NCI-H2227 (cell line): ENCODE results near the gene SDCCAG8.

ENCODE experiments used
- DNase-seq: peaks from one replicate; lab custom pipeline; 2025; ENCODE audit not compliant: unreplicated experiment; lab: John Stamatoyannopoulos, UW

Gene SDCCAG8

GRCh38 chr1:243253926-243254232, 2.0 kb upstream of the SDCCAG8 start:
- peak; percentile 46 for DNase-seq

DNA sequence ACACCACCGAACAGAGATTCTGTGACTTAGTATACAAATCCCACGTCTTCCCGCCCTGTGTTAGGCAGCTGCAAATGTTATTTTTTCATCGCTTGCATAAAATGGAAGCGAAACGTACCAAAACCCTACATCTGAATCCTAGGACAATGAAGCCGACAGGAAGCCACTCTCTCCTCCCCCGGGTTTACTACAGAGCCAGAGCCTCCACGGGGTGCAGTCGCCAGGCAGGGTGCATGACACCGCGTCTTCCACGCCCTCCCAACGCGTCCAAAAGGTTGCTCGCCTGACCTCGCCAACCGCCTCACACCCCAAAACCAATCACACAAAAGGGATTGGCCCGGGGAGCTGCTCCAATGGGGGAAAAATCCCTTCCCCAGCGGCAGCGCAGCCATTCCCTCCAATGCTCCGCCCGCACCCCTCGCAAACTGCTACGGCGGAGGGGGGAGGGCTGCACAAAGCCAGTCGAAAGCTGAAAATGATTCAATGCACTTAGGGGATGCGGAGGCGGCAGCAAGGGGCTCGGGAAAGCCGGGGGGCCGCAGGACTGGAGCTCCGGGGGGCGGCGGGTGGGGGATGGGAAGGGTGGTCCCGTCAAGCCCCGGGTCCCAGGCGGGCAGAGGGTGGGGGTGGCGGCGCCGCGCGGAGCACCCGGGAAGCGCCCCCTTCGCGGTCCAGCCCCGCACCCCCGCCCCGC, 1.5 kb upstream of the SDCCAG8 start:
- DNase-seq, result peak; percentile 69

DNA sequence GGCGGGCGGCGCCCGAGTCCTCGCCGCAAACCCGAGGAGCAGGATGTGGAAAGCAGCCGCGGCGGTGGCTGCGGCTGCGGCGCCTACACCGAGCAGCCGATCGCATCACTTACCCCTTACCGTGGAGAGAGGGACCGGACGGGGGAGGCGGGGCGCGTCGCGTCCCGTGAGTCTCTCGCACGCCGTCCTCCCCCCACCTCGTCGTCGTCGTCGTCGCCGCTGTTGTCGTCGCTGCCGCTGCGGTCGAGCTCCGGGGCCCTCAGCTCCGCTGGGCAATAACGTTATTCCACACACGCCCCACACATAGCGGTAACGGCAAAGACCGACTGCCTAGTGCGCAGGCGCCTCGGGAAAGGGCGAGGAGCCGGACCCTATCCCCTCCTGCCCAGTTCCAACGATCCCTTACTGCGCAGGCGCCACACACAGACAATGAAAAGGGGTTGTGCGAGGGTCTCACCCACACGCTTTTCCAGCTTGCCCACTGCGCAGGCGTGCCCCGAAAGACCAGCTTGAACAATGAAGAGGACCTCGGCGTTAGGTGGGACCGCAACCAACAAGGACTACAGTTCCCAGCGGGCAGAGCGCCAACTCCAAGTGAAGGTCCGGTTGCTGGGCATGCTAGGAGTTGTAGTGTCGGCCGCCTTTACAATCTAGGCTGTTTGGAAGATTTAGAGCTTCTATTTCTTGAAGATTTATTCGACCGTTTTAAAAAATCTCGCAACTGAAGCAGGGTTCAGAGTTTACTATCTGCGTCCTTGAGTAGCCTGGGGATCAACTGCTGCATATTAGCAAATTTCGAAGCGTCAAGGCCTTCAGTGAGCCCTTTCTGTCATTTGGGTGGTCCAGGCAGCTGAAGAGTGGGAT, 682 bp upstream of the SDCCAG8 start, which contains the start of gene CEP170:
CEP170 (minus strand) TSS at position 355 of the 864 bp plus-strand sequence. CDS start 30,001 bp downstream, outside the sequence.
- peak; percentile 99 for DNase-seq

GRCh38 chr1:243256590-243256989, 749 bp downstream of the SDCCAG8 start:
- no peak for DNase-seq

DNA sequence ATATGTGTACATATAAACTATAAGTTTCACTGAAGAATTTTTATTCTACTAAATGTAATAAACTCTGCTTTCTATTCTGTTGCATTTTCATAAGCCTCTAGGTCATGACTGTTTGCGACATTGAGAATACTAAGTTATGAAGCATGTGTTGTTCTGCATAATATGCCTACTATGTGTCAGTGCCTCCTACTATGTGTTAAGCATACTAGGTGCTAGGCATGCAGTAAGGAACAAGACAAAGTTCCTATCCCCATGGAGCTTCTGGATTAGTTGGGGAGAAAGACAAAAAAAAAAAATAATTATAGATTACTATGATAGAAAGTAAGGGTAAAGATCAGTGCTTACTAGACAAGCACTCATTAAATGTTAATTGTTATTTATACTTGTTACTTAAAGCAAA, 1.3 kb downstream of the SDCCAG8 start:
- no peak for DNase-seq

DNA sequence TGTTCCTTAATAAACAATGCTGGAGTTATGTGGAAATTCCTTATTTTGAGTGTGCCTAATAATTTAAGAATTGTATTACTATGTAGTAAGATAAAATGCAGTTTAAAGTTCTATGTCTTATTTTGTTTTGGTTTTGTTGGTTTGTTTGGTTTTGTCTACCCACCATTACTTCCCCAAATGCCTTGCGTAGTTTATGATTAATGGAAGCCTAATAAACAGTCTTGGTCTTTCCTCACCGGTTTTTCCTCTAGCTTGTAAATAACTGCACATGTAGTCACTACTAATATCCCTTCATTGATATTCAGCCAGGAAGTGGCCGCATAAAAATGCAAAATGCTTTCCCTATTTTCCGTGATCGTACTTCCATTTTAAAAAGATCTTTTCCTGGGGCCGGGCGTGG, 2.9 kb downstream of the SDCCAG8 start:
- DNase-seq, result no peak

DNA sequence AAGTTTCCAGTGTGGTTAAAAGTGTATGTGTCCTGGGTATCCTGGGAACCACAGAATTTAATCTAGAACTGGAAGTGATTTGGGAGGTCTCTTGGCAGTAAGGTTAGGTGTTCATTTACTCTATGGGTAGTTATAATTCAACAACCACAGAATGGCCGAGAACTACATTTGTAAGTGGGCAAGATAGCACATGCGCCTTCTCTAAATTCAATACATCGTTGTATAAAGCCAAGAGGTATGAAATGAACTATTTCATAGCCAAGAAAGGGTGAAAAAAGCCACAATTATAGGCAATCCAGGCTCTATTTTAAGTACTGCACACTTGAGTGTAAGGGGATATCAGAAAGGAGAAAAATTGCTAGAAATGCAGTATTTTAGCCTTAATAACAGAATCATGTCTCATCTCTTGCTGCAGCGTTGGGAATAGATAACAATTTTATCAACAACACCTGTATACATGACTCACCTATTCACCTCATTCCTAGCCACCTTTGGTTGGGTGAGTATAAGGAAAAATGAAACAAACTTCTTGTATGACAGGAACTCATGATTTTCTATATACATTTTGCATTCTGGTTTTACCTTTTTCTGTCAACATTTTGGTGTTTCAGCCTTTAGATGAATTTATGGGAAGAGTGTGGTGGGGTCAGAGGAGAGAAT, 4.5 kb downstream of the SDCCAG8 start:
- no peak for DNase-seq

- no peak for DNase-seq
Measured at GRCh38 chr1:243261390-243261789, 5.5 kb downstream of the SDCCAG8 start.

DNA sequence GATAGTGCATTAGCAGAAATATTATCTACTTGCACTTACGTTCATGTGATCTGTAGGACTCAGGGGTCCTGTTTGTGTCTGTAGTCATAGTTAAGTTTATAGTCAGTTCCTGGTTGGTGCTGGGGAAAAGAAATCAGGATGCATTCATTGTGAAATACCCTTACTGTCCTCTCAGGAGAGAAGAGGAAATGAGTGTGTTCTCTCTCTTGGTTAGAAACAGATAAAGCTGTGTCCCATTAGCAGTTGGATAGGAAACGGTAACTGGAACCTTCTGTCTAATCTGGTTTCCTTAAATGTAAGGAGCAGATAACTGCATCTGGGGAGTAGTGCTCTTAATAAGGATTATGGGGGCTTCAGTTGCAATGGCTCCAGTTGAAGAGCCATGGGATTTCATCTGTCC, 8.9 kb downstream of the SDCCAG8 start:
- peak; percentile 8 for DNase-seq

GRCh38 chr1:243266231-243266630, 10.4 kb downstream of the SDCCAG8 start:
- DNase-seq, result no peak

- DNase-seq, result no peak
Measured at GRCh38 chr1:243267471-243267880, 11.6 kb downstream of the SDCCAG8 start.

- no peak for DNase-seq
Measured at GRCh38 chr1:243267914-243268653, 12.2 kb downstream of the SDCCAG8 start.

DNA sequence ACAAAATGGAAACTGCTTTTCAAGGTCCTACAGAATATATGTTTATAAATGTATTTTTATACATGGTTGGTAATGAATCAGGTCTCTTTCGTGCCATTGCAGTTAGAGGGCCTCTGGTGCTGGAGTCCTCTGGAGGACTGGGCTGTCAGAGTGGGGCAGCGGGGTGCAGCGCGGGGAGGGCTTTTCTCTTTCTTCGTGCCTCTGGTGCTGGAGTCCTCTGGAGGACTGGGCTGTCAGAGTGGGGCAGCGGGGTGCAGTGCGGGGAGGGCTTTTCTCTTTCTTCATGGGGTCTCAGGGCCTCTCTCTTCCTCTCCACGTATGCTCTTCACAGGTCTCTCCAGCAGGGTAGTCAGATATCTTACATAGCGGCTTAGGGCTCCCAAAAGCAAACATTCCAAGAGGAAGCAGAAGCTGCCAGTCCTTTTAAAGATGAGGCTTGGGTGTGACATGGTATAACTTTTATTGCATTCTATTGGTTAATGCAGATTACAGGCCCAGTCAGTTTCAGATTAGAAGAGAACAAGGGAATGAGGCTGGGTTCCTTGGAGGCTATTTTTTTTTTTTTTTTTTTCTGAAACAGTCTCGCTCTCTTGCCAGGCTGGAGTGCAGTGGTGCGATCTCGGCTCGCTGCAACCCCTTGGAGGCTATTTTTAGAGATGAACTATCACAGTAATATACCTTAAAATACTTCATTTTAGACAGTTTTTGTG, 13.1 kb downstream of the SDCCAG8 start:
- no peak for DNase-seq

DNA sequence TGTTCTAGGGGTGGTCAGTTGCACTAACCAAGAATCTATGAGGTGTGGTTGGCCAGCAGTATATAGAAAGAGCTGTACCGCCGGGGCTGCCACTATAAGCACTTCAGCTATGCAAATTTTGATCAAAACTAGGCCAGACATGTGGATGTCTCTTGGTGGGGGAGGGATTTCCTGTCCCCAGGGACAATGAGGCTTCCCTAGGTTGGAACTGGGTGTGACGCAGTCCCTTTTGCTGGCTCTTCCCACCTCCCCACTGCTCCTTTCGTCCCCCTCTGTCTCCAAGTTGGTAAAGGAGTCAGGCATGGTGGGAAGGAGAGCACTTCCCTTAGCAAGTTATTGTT, 13.6 kb downstream of the SDCCAG8 start:
- DNase-seq, result no peak

- DNase-seq, result no peak
Measured at GRCh38 chr1:243270097-243270864, 14.4 kb downstream of the SDCCAG8 start.

DNA sequence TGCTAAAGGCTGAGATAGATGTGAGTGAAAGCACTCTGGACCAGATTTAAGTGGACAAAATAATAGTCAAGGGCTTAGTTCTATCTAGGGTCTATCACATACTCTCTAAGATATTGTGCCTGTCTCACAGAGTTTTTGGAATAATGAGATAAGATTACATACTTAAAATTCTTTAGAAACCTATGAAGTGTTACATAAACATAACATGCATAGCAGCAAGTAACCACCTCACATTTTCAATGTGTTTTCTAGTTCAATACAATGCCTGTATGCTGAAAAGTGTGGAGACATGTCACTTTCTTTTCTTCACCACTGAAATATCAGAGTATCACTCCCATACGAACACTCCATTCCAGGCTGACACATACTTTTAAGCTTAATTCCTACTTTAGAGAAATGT, 16.2 kb downstream of the SDCCAG8 start:
- no peak for DNase-seq

DNA sequence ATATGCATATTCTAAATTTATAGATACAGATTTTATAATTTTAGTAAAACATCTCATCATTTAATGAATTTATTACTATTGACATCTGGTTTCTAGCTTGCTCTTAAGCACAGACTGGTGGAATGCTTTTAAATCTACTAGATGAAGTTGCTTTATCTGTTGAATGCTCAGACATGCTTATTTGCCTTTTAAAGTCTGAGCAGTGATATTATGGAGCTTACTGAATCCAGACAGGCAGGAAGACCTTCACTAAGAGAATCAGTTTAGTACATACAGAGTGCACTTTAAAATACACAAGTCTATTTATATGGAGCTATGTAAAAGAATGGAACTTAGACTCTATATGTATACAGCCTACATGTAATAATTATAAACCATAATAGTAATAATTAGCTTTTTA, 16.6 kb downstream of the SDCCAG8 start:
- no peak for DNase-seq

- no peak for DNase-seq
Measured at GRCh38 chr1:243273506-243273905, 17.7 kb downstream of the SDCCAG8 start.

- DNase-seq, result no peak
Measured at GRCh38 chr1:243273945-243274344, 18.1 kb downstream of the SDCCAG8 start.

DNA sequence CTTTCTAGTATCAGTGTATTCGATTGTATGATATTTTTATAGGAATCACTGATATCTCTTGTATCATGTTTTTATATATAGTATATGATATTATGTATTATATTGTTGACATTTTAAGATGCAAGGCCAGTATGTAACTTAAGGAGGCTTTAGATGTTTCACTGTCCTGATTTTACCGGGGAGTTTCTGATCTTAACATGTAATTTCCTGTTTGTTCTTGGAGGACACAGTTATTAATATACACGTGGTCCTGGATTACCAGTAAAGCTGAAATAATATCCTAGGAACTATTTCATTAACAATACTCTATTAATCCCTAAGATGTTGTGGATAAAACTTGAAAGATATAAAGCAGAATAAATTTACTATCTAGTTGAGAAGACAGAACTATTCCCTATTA, 19.5 kb downstream of the SDCCAG8 start:
- DNase-seq, result no peak
